ENCODE data around the gene C15orf39. TPM values are rescaled to one million over a fixed set of nuclear protein-coding genes. Genes with fewer than 3 reads are reported as not detected.

C15orf39 gene
- total and polyA plus RNA-seq, 2 of the 13 experiments (the other 11 are each of a cell fraction or from before 2014, with no cell fraction given), result 6.2 to 13.5 TPM

- TF ChIP-seq, protein P1, sequence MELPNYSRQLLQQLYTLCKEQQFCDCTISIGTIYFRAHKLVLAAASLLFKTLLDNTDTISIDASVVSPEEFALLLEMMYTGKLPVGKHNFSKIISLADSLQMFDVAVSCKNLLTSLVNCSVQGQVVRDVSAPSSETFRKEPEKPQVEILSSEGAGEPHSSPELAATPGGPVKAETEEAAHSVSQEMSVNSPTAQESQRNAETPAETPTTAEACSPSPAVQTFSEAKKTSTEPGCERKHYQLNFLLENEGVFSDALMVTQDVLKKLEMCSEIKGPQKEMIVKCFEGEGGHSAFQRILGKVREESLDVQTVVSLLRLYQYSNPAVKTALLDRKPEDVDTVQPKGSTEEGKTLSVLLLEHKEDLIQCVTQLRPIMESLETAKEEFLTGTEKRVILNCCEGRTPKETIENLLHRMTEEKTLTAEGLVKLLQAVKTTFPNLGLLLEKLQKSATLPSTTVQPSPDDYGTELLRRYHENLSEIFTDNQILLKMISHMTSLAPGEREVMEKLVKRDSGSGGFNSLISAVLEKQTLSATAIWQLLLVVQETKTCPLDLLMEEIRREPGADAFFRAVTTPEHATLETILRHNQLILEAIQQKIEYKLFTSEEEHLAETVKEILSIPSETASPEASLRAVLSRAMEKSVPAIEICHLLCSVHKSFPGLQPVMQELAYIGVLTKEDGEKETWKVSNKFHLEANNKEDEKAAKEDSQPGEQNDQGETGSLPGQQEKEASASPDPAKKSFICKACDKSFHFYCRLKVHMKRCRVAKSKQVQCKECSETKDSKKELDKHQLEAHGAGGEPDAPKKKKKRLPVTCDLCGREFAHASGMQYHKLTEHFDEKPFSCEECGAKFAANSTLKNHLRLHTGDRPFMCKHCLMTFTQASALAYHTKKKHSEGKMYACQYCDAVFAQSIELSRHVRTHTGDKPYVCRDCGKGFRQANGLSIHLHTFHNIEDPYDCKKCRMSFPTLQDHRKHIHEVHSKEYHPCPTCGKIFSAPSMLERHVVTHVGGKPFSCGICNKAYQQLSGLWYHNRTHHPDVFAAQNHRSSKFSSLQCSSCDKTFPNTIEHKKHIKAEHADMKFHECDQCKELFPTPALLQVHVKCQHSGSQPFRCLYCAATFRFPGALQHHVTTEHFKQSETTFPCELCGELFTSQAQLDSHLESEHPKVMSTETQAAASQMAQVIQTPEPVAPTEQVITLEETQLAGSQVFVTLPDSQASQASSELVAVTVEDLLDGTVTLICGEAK (IDR thresholded peaks at IDR 0.05), result no peak
- TF ChIP-seq, protein P1 (CRISPR knock-in tag; IDR thresholded peaks at IDR 0.05), result no peak
- TF ChIP-seq, protein P2, sequence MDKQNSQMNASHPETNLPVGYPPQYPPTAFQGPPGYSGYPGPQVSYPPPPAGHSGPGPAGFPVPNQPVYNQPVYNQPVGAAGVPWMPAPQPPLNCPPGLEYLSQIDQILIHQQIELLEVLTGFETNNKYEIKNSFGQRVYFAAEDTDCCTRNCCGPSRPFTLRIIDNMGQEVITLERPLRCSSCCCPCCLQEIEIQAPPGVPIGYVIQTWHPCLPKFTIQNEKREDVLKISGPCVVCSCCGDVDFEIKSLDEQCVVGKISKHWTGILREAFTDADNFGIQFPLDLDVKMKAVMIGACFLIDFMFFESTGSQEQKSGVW (CRISPR knock-in tag; IDR thresholded peaks at IDR 0.05; ENCODE audit: borderline replicate concordance), result no peak
- no peak for TF ChIP-seq SCMH1 (CRISPR knock-in tag; IDR thresholded peaks at IDR 0.05; ENCODE audit: borderline replicate concordance)
- TF ChIP-seq ZNF839 (CRISPR knock-in tag; IDR thresholded peaks at IDR 0.05; ENCODE audit: borderline replicate concordance), result no peak
Observed at GRCh38 chr15:75156326-75157215, 45.1 kb upstream of the C15orf39 start (continued).

Data from HepG2 (cell line).